HepG2 (cell line): ENCODE results near the gene TMEM45A. TPM values are rescaled to one million over a fixed set of nuclear protein-coding genes. Genes with fewer than 3 reads are reported as not detected.

Experiments
- ATAC-seq: fragments of 200-7000 bp; cut with Tn5 transposase; 3 replicates; pipeline ENCODE4 v1.9.1; 2020; ENCODE audit warnings: mild to moderate bottlenecking, moderate library complexity
- BruUV-seq: library from RNA; stranded (reverse); fragments of 400-500 nt; replicated peaks from 2 replicates; lab custom pipeline; 2021; lab: Mats Ljungman, UMichigan
- CTCF ChIA-PET: fragments of 300-600 bp; formaldehyde crosslinking; extraction: SDS; loops from one replicate; lab custom pipeline; 2021; ENCODE audit warnings: low total read pairs, inconsistent platforms, low intra/inter-chr PET ratio; lab: Yijun Ruan, JAX
- POLR2A ChIA-PET: fragments of 350-600 bp; sonication (Branson Sonifier 250); formaldehyde crosslinking; loops from one replicate; lab custom pipeline; 2020; ENCODE audit warnings: antibody characterized with exemption, inconsistent platforms; lab: Yijun Ruan, JAX
- DNase-seq: peaks from one replicate; pipeline ENCODE4 v3.0.0-alpha.2; 2015; ENCODE audit warnings: low spot score
- FAIRE-seq: peaks from 3 replicates; lab custom pipeline; 2011; peaks lifted over from hg19 to GRCh38; lab: Jason Lieb, UNC
- H2AFZ ChIP-seq: one replicate; pipeline ENCODE4 v1.6.1; 2011; ENCODE audit warnings: low read length, inconsistent platforms
- H3K27ac ChIP-seq: fragments of 300-600 bp; 3 replicates; pipeline ENCODE4 v1.8.0; 2011; ENCODE audit warnings: mixed run types, mild to moderate bottlenecking, mixed read lengths, low read length, inconsistent platforms; ENCODE audit not compliant: insufficient read depth; ENCODE audit errors: extremely low read length
- H3K27me3 ChIP-seq, 2 experiments: fragments of 200-600 bp in 1 of 2; 2 replicates in 1 of 2; 3 replicates in 1 of 2; pipeline versions ENCODE4 v1.6.0 to v1.8.0; 2011; ENCODE audit warnings: low read length in 2 of 2, mild to moderate bottlenecking in 2 of 2, moderate library complexity in 2 of 2, inconsistent platforms in 1 of 2; ENCODE audit not compliant: insufficient read depth in 2 of 2, control insufficient read depth in 1 of 2
- H3K36me3 ChIP-seq, 2 experiments: fragments of 200-600 bp in 1 of 2; replicated peaks in 1 of 2; 2 replicates in 1 of 2; 3 replicates in 1 of 2; pipeline versions ENCODE4 v1.5.1 to v1.8.0; 2011; ENCODE audit warnings: low read length in 2 of 2, inconsistent platforms in 1 of 2; ENCODE audit not compliant: insufficient read depth in 2 of 2, control insufficient read depth in 1 of 2
- H3K4me1 ChIP-seq: 2 replicates; pipeline ENCODE4 v1.5.1; 2012; ENCODE audit warnings: low read length, inconsistent platforms; ENCODE audit not compliant: insufficient read depth
- H3K4me2 ChIP-seq: 2 replicates; pipeline ENCODE4 v1.6.0; 2011; ENCODE audit warnings: low read depth, low read length, inconsistent platforms
- H3K4me3 ChIP-seq, 3 experiments: fragments of 200-600 bp in 1 of 3; sonication (generic), shearing (Covaris generic) in 1 of 3; replicated peaks in 1 of 3; 2 replicates each; pipeline ENCODE4 v1.5.1; 2011 to 2016; ENCODE audit warnings: low read length in 3 of 3, inconsistent platforms in 2 of 3, low read depth in 2 of 3, mild to moderate bottlenecking in 2 of 3, control low read depth in 1 of 3, mixed read lengths in 1 of 3; ENCODE audit not compliant: insufficient read depth in 1 of 3
- H3K79me2 ChIP-seq: one replicate; pipeline ENCODE4 v1.6.1; 2011; ENCODE audit warnings: low read length, inconsistent platforms; ENCODE audit not compliant: insufficient read depth
- H3K9ac ChIP-seq: 2 replicates; pipeline ENCODE4 v1.6.0; 2011; ENCODE audit warnings: mild to moderate bottlenecking, low read depth, low read length, inconsistent platforms; ENCODE audit not compliant: insufficient read depth
- H3K9me3 ChIP-seq: 2 replicates; pipeline ENCODE4 v1.5.1; 2012; ENCODE audit warnings: mild to moderate bottlenecking, low read length
- H4K20me1 ChIP-seq: 2 replicates; pipeline ENCODE4 v1.6.0; 2011; ENCODE audit warnings: inconsistent platforms, mild to moderate bottlenecking, low read length, moderate library complexity; ENCODE audit not compliant: insufficient read depth
- ASH2L ChIP-seq: fragments of 300-600, 200-600 bp; sonication (generic); IDR thresholded peaks from 2 replicates; pipeline ENCODE4 v1.7.0; 2017; ENCODE audit warnings: low read depth, mild to moderate bottlenecking, moderate library complexity, mixed read lengths, low read length; ENCODE audit not compliant: insufficient read length
- EP300 ChIP-seq, 3 experiments: sonication (generic) in 1 of 3; formaldehyde crosslinking in 1 of 3; IDR thresholded peaks; 2 replicates each; pipeline versions ENCODE4 v1.5.1 to v1.6.1; 2011 to 2020; ENCODE audit warnings: low read depth in 2 of 3, low read length in 2 of 3, borderline replicate concordance in 1 of 3, improper control_type of control experiment in 1 of 3, mild to moderate bottlenecking in 1 of 3, missing genetic modification reagents in 1 of 3, moderate library complexity in 1 of 3
- HNF1A ChIP-seq, 2 experiments: sonication (generic) in 1 of 2; formaldehyde crosslinking in 1 of 2; IDR thresholded peaks; 2 replicates each; pipeline versions ENCODE4 v1.4.0 to v1.6.1; 2016 to 2020; ENCODE audit warnings: borderline replicate concordance in 1 of 2, low read depth in 1 of 2, mild to moderate bottlenecking in 1 of 2, missing genetic modification reagents in 1 of 2
- HNF4A ChIP-seq: sonication (generic); formaldehyde crosslinking; IDR thresholded peaks from 2 replicates; pipeline ENCODE4 v1.4.0; 2020; ENCODE audit warnings: missing genetic modification reagents
- HOMEZ ChIP-seq: IDR thresholded peaks from 2 replicates; pipeline ENCODE4 v1.6.1; 2016; ENCODE audit warnings: low read depth
- MEIS2 ChIP-seq: sonication (generic); formaldehyde crosslinking; IDR thresholded peaks from 2 replicates; pipeline ENCODE4 v1.9.0; 2021; ENCODE audit warnings: mild to moderate bottlenecking, missing genetic modification reagents
- MIER3 ChIP-seq: IDR thresholded peaks from 2 replicates; pipeline ENCODE4 v1.6.1; 2016; ENCODE audit warnings: missing compliant biosample characterization, borderline replicate concordance
- NCOA2 ChIP-seq: sonication (generic); formaldehyde crosslinking; IDR thresholded peaks from 2 replicates; pipeline ENCODE4 v1.8.0; 2022; ENCODE audit warnings: inconsistent platforms
- NFIC ChIP-seq: IDR thresholded peaks from 2 replicates; pipeline ENCODE4 v1.6.1; 2012; ENCODE audit warnings: mild to moderate bottlenecking, low read length, inconsistent platforms
- SAP130 ChIP-seq: IDR thresholded peaks from 2 replicates; pipeline ENCODE4 v1.6.1; 2016; ENCODE audit warnings: low read depth
- TARDBP ChIP-seq: sonication (generic); formaldehyde crosslinking; IDR thresholded peaks from 2 replicates; pipeline ENCODE4 v1.8.0; 2022; ENCODE audit warnings: mild to moderate bottlenecking, missing genetic modification reagents
- YEATS2 ChIP-seq: sonication (generic); formaldehyde crosslinking; IDR thresholded peaks from 2 replicates; pipeline ENCODE4 v1.4.0; 2020; ENCODE audit warnings: missing genetic modification reagents, borderline replicate concordance
- ZNF281 ChIP-seq: sonication (generic); formaldehyde crosslinking; IDR thresholded peaks from 2 replicates; pipeline ENCODE4 v1.4.0; 2020; ENCODE audit warnings: missing genetic modification reagents, borderline replicate concordance
- WGBS: methylation state at CpG from one replicate; pipeline ENCODE4 v1.1.6; 2017; ENCODE audit warnings: low lambda C conversion rate; 5-methylcytosine and 5-hydroxymethylcytosine counted together
- in situ Hi-C: cut with HindIII; loops from 2 replicates; pipeline ENCODE4 v1.10.0; 2017; ENCODE audit warnings: low pct_unique_long_range_greater_than_20kb; ENCODE audit not compliant: extremely low pct_ligation_motif_present
- intact Hi-C: fragments of 100-400 bp; cut with micrococcal nuclease; formaldehyde crosslinking; loops from one replicate; pipeline ENCODE4 v1.10.0; 2022; ENCODE audit not compliant: unreplicated experiment
- polyA plus RNA-seq, 8 experiments: library from polyadenylated mRNA; depleted of rRNA in 3 of 8; stranded (reverse) in 7 of 8; unstranded in 1 of 8; fragments of >200 nt; fragmentation: Illumina TruSeq in 4 of 8; extraction: Trizol in 4 of 8; gene quantifications; 2 replicates each; pipeline versions ENCODE4 v1.2.1 to v1.2.3, GENCODE V29; 2011 to 2016; ENCODE audit warnings: low read depth in 4 of 8, missing spikeins in 1 of 8, mixed read lengths in 1 of 8; ENCODE audit not compliant: insufficient read depth in 1 of 8
- total RNA-seq, 5 experiments: library from RNA; depleted of rRNA; stranded (reverse); fragments of >200 nt; fragmentation: Illumina TruSeq; extraction: Trizol; gene quantifications; 2 replicates each; pipeline ENCODE4 v1.2.3, GENCODE V29; 2016; ENCODE audit warnings: low read depth in 1 of 5

Gene TMEM45A
- total and polyA plus RNA-seq, 2 of the 13 experiments (the other 11 are each of a cell fraction or from before 2014, with no cell fraction given) = 14.8 to 38.5 TPM

- peak overlapping the region; percentile 59 for H3K27ac ChIP-seq
- peak overlapping the region; percentile 72 for H3K4me2 ChIP-seq
- peaks cover 31% of the 10 kb centered on the region for H3K4me1 ChIP-seq
- H4K20me1 ChIP-seq = no peaks in the 10 kb centered on the region
- H3K9me3 ChIP-seq = no peaks in the 10 kb centered on the region
- FAIRE-seq (peak; percentile 82), ATAC-seq (peak; percentile 100), DNase-seq (peak; percentile 83)
- H3K36me3 ChIP-seq = no peaks in the 10 kb centered on the region
- no peaks in the 10 kb centered on the region for H3K27me3 ChIP-seq
- H3K4me3 ChIP-seq = peak overlapping the region; percentile 9 to 51 (median 51); a peak in 4 of 6 replicates
- in situ Hi-C loops (loop anchor here (25.0 kb wide), 1 partner anchor 98 kb away; the partner anchor contains the start of gene TFG), intact Hi-C loops (no loop called here)
- POLR2A ChIA-PET = interaction anchor here (0.6 to 1.3 kb wide), 5 partner anchors 9 to 213 kb away, joined by 3 to 6 read pairs (median 4); partner anchors contain the start of genes LNP1, TMEM45A and TOMM70
- no TSS peak for BruUV-seq
- H3K79me2 ChIP-seq = no peaks in the 10 kb centered on the region
- no peak overlapping the region for H2AFZ ChIP-seq
- CTCF ChIA-PET = no interaction called here
- 14% methylated on average over 4 of the region's 4 CpGs for WGBS
- H3K9ac ChIP-seq = no peak overlapping the region
- TF ChIP-seq YEATS2 (CRISPR knock-in tag) (no peak), EP300 (IDR thresholded peaks at IDR 0.05; ENCODE audit: low read depth in 2 of 2, low read length in 2 of 2) (peak in 1 of 2 experiments; percentile 35; a peak in 2 of 4 replicates), EP300 (CRISPR knock-in tag; IDR thresholded peaks at IDR 0.05; ENCODE audit: borderline replicate concordance) (no peak), ZNF281 (CRISPR knock-in tag) (no peak), MEIS2 (CRISPR knock-in tag) (no peak), ASH2L (peak; percentile 77), HOMEZ (CRISPR knock-in tag) (peak; percentile 37; the same call in 1 of the 2 replicates), HNF1A (IDR thresholded peaks at IDR 0.05; ENCODE audit: low read depth) (peak; percentile 89), HNF1A (CRISPR knock-in tag; IDR thresholded peaks at IDR 0.05; ENCODE audit: borderline replicate concordance) (peak; percentile 89; the same call in 1 of the 2 replicates), SAP130 (CRISPR knock-in tag) (0 out of 2 replicates have a peak, but pooled peaks have one; percentile 13), NCOA2 (CRISPR knock-in tag) (0 out of 2 replicates have a peak, but pooled peaks have one; percentile 35), TARDBP (CRISPR knock-in tag) (0 out of 2 replicates have a peak, but pooled peaks have one; percentile 18), MIER3 (no peak), NFIC (peak; percentile 50; the same call in 1 of the 2 replicates), HNF4A (CRISPR knock-in tag) (peak; percentile 48)
Observed at GRCh38 chr3:100613721-100614390, 121.4 kb downstream of the TMEM45A start.
